Naive thymus-derived CD8-positive, alpha-beta T cell (primary cell): ENCODE data around the gene TXNRD1. TPM values are rescaled to one million over a fixed set of nuclear protein-coding genes. Genes with fewer than 3 reads are reported as not detected.

Experiments used
- ATAC-seq, 2 donors: fragments of 150-1000 bp; cut with Tn5 transposase in 1 of 2; sonication (Bioruptor Pico), chemical (Tn5 transposase) in 1 of 2; 1 replicate in 1 of 2; 2 replicates in 1 of 2; pipeline ENCODE4 v1.10.0; 2021; ENCODE audit warnings: mild to moderate bottlenecking in 2 of 2, moderate library complexity in 2 of 2
- POLR2A ChIA-PET: fragments of 350-600 bp; sonication (Branson Sonifier 250); formaldehyde crosslinking; loops from one replicate; lab custom pipeline; 2021; ENCODE audit warnings: antibody characterized with exemption; lab: Charles Lee
- DNase-seq, 10 donors: peaks; one replicate each; pipeline versions ENCODE4 v3.0.0 to v3.0.0-alpha.2; 2020 to 2022
- H3K27ac Mint-ChIP-seq, 10 donors: one replicate each; pipeline ENCODE4 v1.8.0; 2020 to 2022; ENCODE audit warnings: mild to moderate bottlenecking in 10 of 10, mixed read lengths in 10 of 10, moderate library complexity in 4 of 10, inconsistent platforms in 1 of 10
- H3K27me3 Mint-ChIP-seq, 5 donors: one replicate each; pipeline ENCODE4 v1.8.0; 2021 to 2022; ENCODE audit warnings: mixed read lengths in 5 of 5
- H3K36me3 Mint-ChIP-seq, 3 donors: one replicate each; pipeline ENCODE4 v1.8.0; 2020 to 2022; ENCODE audit warnings: mixed read lengths in 3 of 3, mild to moderate bottlenecking in 2 of 3, inconsistent platforms in 1 of 3
- H3K4me1 Mint-ChIP-seq, 4 donors: one replicate each; pipeline ENCODE4 v1.8.0; 2021 to 2022; ENCODE audit warnings: mixed read lengths in 4 of 4
- H3K4me3 Mint-ChIP-seq, 10 donors: one replicate each; pipeline ENCODE4 v1.8.0; 2020 to 2022; ENCODE audit warnings: mild to moderate bottlenecking in 10 of 10, mixed read lengths in 10 of 10, moderate library complexity in 6 of 10, inconsistent platforms in 1 of 10
- H3K9me3 Mint-ChIP-seq, 9 donors: one replicate each; pipeline ENCODE4 v1.8.0; 2020 to 2022; ENCODE audit warnings: mixed read lengths in 9 of 9, mild to moderate bottlenecking in 3 of 9, inconsistent platforms in 1 of 9, moderate library complexity in 1 of 9
- polyA plus RNA-seq, 3 donors: library from polyadenylated mRNA; unstranded; fragments of 300-500 nt; fragmentation: Illumina TruSeq; gene quantifications; one replicate each; pipeline ENCODE4 v1.2.3, GENCODE V29; 2021
- total RNA-seq, 8 experiments: library from RNA in 2 of 8; stranded (reverse) in 2 of 8; gene quantifications; one replicate each; pipeline ENCODE4 v1.2.3 and lab custom pipeline; 2021 to 2026

TXNRD1 gene
- total and polyA plus RNA-seq, 5 experiments from 2014 or later: 18.7 to 102 (median 29.6) TPM

GRCh38 chr12:104371043-104371870 is 155.7 kb downstream of the TXNRD1 start:
- H3K4me3 Mint-ChIP-seq: peak overlapping the region in 3 of 10 donors; percentile 22 to 59 (median 23)
- no peak for ATAC-seq
- H3K27me3 Mint-ChIP-seq: no peaks in the 10 kb centered on the region
- peaks cover 0 to 20% (median 3%) of the 10 kb centered on the region in 9 donors for H3K9me3 Mint-ChIP-seq
- H3K27ac Mint-ChIP-seq: peak overlapping the region in 3 of 10 donors; percentile 12 to 70 (median 29)
- POLR2A ChIA-PET: no interaction called here
- DNase-seq: no peak
- H3K36me3 Mint-ChIP-seq: peaks cover 0 to 5% (median 0%) of the 10 kb centered on the region in 3 donors
- H3K4me1 Mint-ChIP-seq: peaks cover 12 to 16% (median 15%) of the 10 kb centered on the region in 4 donors

GRCh38 chr12:104372061-104372720 is 156.6 kb downstream of the TXNRD1 start:
- POLR2A ChIA-PET: no interaction called here
- H3K36me3 Mint-ChIP-seq: peaks cover 0 to 5% (median 0%) of the 10 kb centered on the region in 3 donors
- DNase-seq: peak in 7 of 10 donors; percentile 6 to 46 (median 32)
- H3K27me3 Mint-ChIP-seq: no peaks in the 10 kb centered on the region
- peaks cover 0 to 20% (median 3%) of the 10 kb centered on the region in 9 donors for H3K9me3 Mint-ChIP-seq
- ATAC-seq: peak; percentile 79 to 98
- H3K4me3 Mint-ChIP-seq: peak overlapping the region in 8 of 10 donors; percentile 20 to 59 (median 32)
- peaks cover 12 to 16% (median 15%) of the 10 kb centered on the region in 4 donors for H3K4me1 Mint-ChIP-seq
- peak overlapping the region in 8 of 10 donors; percentile 11 to 89 (median 40) for H3K27ac Mint-ChIP-seq

GRCh38 chr12:104372721-104373335 is 157.2 kb downstream of the TXNRD1 start:
- no peak overlapping the region for H3K4me3 Mint-ChIP-seq
- DNase-seq (no peak), ATAC-seq (no peak)
- peaks cover 0 to 5% (median 0%) of the 10 kb centered on the region in 3 donors for H3K36me3 Mint-ChIP-seq
- peaks cover 0 to 2% (median 0%) of the 10 kb centered on the region in 5 donors for H3K27me3 Mint-ChIP-seq
- POLR2A ChIA-PET: no interaction called here
- H3K4me1 Mint-ChIP-seq: peaks cover 12 to 16% (median 15%) of the 10 kb centered on the region in 4 donors
- peaks cover 0 to 20% (median 3%) of the 10 kb centered on the region in 9 donors for H3K9me3 Mint-ChIP-seq
- no peak overlapping the region for H3K27ac Mint-ChIP-seq

GRCh38 chr12:104374071-104374470 is 158.5 kb downstream of the TXNRD1 start:
- DNase-seq: no peak
- Mint-ChIP-seq H3K9me3 (peaks cover 0 to 14% (median under 1%) of the 10 kb centered on the region in 9 donors), H3K4me3 (no peak overlapping the region), H3K36me3 (peaks cover 0 to 2% (median 0%) of the 10 kb centered on the region in 3 donors), H3K4me1 (peaks cover 12 to 16% (median 15%) of the 10 kb centered on the region in 4 donors), H3K27ac (no peak overlapping the region), H3K27me3 (peaks cover 0 to 2% (median 0%) of the 10 kb centered on the region in 5 donors)
- ATAC-seq: no peak
- POLR2A ChIA-PET: no interaction called here

GRCh38 chr12:104374806-104375205 is 159.2 kb downstream of the TXNRD1 start:
- H3K9me3 Mint-ChIP-seq: peaks cover 0 to 6% (median 0%) of the 10 kb centered on the region in 9 donors
- peaks cover 0 to 2% (median 0%) of the 10 kb centered on the region in 5 donors for H3K27me3 Mint-ChIP-seq
- no peak overlapping the region for H3K4me3 Mint-ChIP-seq
- no peak for ATAC-seq
- POLR2A ChIA-PET: no interaction called here
- H3K27ac Mint-ChIP-seq: peak overlapping the region in 1 of 10 donors; percentile 65
- DNase-seq: no peak
- peaks cover 0 to 2% (median 0%) of the 10 kb centered on the region in 3 donors for H3K36me3 Mint-ChIP-seq
- H3K4me1 Mint-ChIP-seq: peaks cover 12 to 16% (median 15%) of the 10 kb centered on the region in 4 donors

GRCh38 chr12:104375775-104376174 is 160.2 kb downstream of the TXNRD1 start:
- H3K4me1 Mint-ChIP-seq: peaks cover 12 to 16% (median 15%) of the 10 kb centered on the region in 4 donors
- peaks cover 0 to 2% (median 0%) of the 10 kb centered on the region in 5 donors for H3K27me3 Mint-ChIP-seq
- peaks cover 0 to 1% (median 0%) of the 10 kb centered on the region in 9 donors for H3K9me3 Mint-ChIP-seq
- H3K27ac Mint-ChIP-seq: no peak overlapping the region
- DNase-seq (no peak), ATAC-seq (no peak)
- H3K4me3 Mint-ChIP-seq: no peak overlapping the region
- H3K36me3 Mint-ChIP-seq: no peaks in the 10 kb centered on the region
- POLR2A ChIA-PET: no interaction called here

GRCh38 chr12:104376650-104377513 is 161.3 kb downstream of the TXNRD1 start:
- peaks cover 0 to 1% (median 0%) of the 10 kb centered on the region in 9 donors for H3K9me3 Mint-ChIP-seq
- POLR2A ChIA-PET: interaction anchor here (0.5 kb wide), 1 partner anchor 660 kb away, joined by 4 read pairs; no protein-coding TSS in a partner anchor
- no peak overlapping the region for H3K27ac Mint-ChIP-seq
- DNase-seq (no peak), ATAC-seq (no peak)
- H3K4me1 Mint-ChIP-seq: peaks cover 11 to 12% (median 12%) of the 10 kb centered on the region in 4 donors
- H3K27me3 Mint-ChIP-seq: peaks cover 3 to 9% (median 6%) of the 10 kb centered on the region in 5 donors
- H3K36me3 Mint-ChIP-seq: no peaks in the 10 kb centered on the region
- no peak overlapping the region for H3K4me3 Mint-ChIP-seq

- H3K27ac Mint-ChIP-seq: no peak overlapping the region
- H3K4me3 Mint-ChIP-seq: no peak overlapping the region
- H3K36me3 Mint-ChIP-seq: no peaks in the 10 kb centered on the region
- peaks cover 3 to 9% (median 6%) of the 10 kb centered on the region in 5 donors for H3K27me3 Mint-ChIP-seq
- H3K9me3 Mint-ChIP-seq: peaks cover 0 to 1% (median 0%) of the 10 kb centered on the region in 9 donors
- H3K4me1 Mint-ChIP-seq: peaks cover 7 to 12% (median 10%) of the 10 kb centered on the region in 4 donors
- no peak for ATAC-seq
- POLR2A ChIA-PET: no interaction called here
- no peak for DNase-seq
Observed at GRCh38 chr12:104377514-104377812, 161.9 kb downstream of the TXNRD1 start.

GRCh38 chr12:104378427-104378826 is 162.8 kb downstream of the TXNRD1 start:
- Mint-ChIP-seq H3K9me3 (peaks cover 0 to 1% (median 0%) of the 10 kb centered on the region in 9 donors), H3K4me3 (no peak overlapping the region), H3K36me3 (no peaks in the 10 kb centered on the region), H3K27ac (no peak overlapping the region), H3K27me3 (peaks cover 3 to 9% (median 6%) of the 10 kb centered on the region in 5 donors), H3K4me1 (peaks cover 4 to 11% (median 9%) of the 10 kb centered on the region in 4 donors)
- POLR2A ChIA-PET: interaction anchor here (0.6 kb wide), 1 partner anchor 673 kb away, joined by 4 read pairs; no protein-coding TSS in a partner anchor
- DNase-seq (no peak), ATAC-seq (no peak)

GRCh38 chr12:104381341-104381730 is 165.8 kb downstream of the TXNRD1 start:
- peaks cover 4 to 11% (median 9%) of the 10 kb centered on the region in 4 donors for H3K4me1 Mint-ChIP-seq
- H3K4me3 Mint-ChIP-seq: no peak overlapping the region
- peaks cover 3 to 9% (median 6%) of the 10 kb centered on the region in 5 donors for H3K27me3 Mint-ChIP-seq
- no peak for DNase-seq
- ATAC-seq: no peak
- H3K27ac Mint-ChIP-seq: peak overlapping the region in 1 of 10 donors; percentile 0
- peaks cover 0 to 2% (median 0%) of the 10 kb centered on the region in 9 donors for H3K9me3 Mint-ChIP-seq
- POLR2A ChIA-PET: interaction anchor here (0.6 to 1.9 kb wide), 3 partner anchors 251 to 671 kb away, joined by 3 to 9 read pairs (median 5); no protein-coding TSS in a partner anchor
- no peaks in the 10 kb centered on the region for H3K36me3 Mint-ChIP-seq

- peak; percentile 81 to 90 for ATAC-seq
- Mint-ChIP-seq H3K27me3 (peaks cover 3 to 9% (median 6%) of the 10 kb centered on the region in 5 donors), H3K4me1 (peaks cover 4 to 11% (median 9%) of the 10 kb centered on the region in 4 donors), H3K4me3 (no peak overlapping the region), H3K36me3 (no peaks in the 10 kb centered on the region), H3K27ac (peak overlapping the region in 2 of 10 donors; percentile 0 to 20), H3K9me3 (peaks cover 0 to 2% (median 0%) of the 10 kb centered on the region in 9 donors)
- DNase-seq: peak; percentile 61 to 90 (median 78)
- POLR2A ChIA-PET: interaction anchor here (0.6 to 1.9 kb wide), 4 partner anchors 251 to 671 kb away, joined by 3 to 9 read pairs (median 4); no protein-coding TSS in a partner anchor
Observed at GRCh38 chr12:104381731-104382480, 166.3 kb downstream of the TXNRD1 start.
